Activated T-cell treated with anti-CD3 and anti-CD28 coated beads, Interleukin-2, amount 50 U/mL, for 1 hour (primary cell): Measurements from ENCODE around the gene HK2.
A peak's percentile ranks its signal among the peaks of the same experiment; 100 is the strongest.

Experiments used
- DNase-seq: peaks from one replicate; pipeline ENCODE4 v3.0.0-alpha.2; 2020

Gene HK2

GRCh38 chr2:74860079-74860478, 26.2 kb downstream of the HK2 start:
- no peak for DNase-seq

- DNase-seq, result no peak
Measured at GRCh38 chr2:74860521-74860920, 26.6 kb downstream of the HK2 start.

- no peak for DNase-seq
Measured at GRCh38 chr2:74861531-74861930, 27.6 kb downstream of the HK2 start.

- DNase-seq, result no peak
Measured at GRCh38 chr2:74862020-74862964, 28.4 kb downstream of the HK2 start.

GRCh38 chr2:74863802-74864248, 29.9 kb downstream of the HK2 start:
- DNase-seq, result no peak

- DNase-seq, result no peak
Measured at GRCh38 chr2:74864728-74865722, 31.1 kb downstream of the HK2 start.

GRCh38 chr2:74865770-74866674, 32.1 kb downstream of the HK2 start:
- DNase-seq, result no peak

GRCh38 chr2:74867841-74868658, 34.1 kb downstream of the HK2 start:
- no peak for DNase-seq

- no peak for DNase-seq
Measured at GRCh38 chr2:74869517-74869916, 35.6 kb downstream of the HK2 start.

GRCh38 chr2:74870951-74871350, 37.0 kb downstream of the HK2 start:
- no peak for DNase-seq

- no peak for DNase-seq
Measured at GRCh38 chr2:74871414-74871813, 37.5 kb downstream of the HK2 start.

- DNase-seq, result no peak
Measured at GRCh38 chr2:74872389-74872836, 38.5 kb downstream of the HK2 start.

GRCh38 chr2:74873012-74873665, 39.2 kb downstream of the HK2 start:
- no peak for DNase-seq

GRCh38 chr2:74873678-74874640, 40.0 kb downstream of the HK2 start:
- no peak for DNase-seq

- DNase-seq, result peak; percentile 46
Measured at GRCh38 chr2:74876081-74876886, 42.4 kb downstream of the HK2 start.

GRCh38 chr2:74877376-74877775, 43.4 kb downstream of the HK2 start:
- no peak for DNase-seq

GRCh38 chr2:74877781-74878433, 44.0 kb downstream of the HK2 start:
- no peak for DNase-seq

GRCh38 chr2:74878551-74878950, 44.6 kb downstream of the HK2 start:
- DNase-seq, result no peak
